OCI-LY7 (cell line): ENCODE measurements around the gene IP6K3. TPM values are rescaled to one million over a fixed set of nuclear protein-coding genes. Genes with fewer than 3 reads are reported as not detected.

Source experiments
- BruUV-seq: library from RNA; stranded (reverse); fragments of 400-500 nt; replicated peaks from 2 replicates; lab custom pipeline; 2021; lab: Mats Ljungman, UMichigan
- CTCF ChIA-PET: fragments of 300-600 bp; sonication (Branson Sonifier 250); formaldehyde crosslinking; loops from one replicate; lab custom pipeline; 2022; ENCODE audit warnings: antibody characterized with exemption; ENCODE audit not compliant: unreplicated experiment; lab: Charles Lee
- POLR2A ChIA-PET: fragments of 300-600 bp; sonication (Branson Sonifier 250); formaldehyde crosslinking; loops from one replicate; lab custom pipeline; 2022; ENCODE audit warnings: antibody characterized with exemption; lab: Charles Lee
- DNase-seq: peaks from one replicate; pipeline ENCODE4 v3.0.0-alpha.2; 2015; ENCODE audit warnings: low spot score
- H2AFZ ChIP-seq: fragments of 200-600 bp; sonication (generic), shearing (Covaris generic); 2 replicates; pipeline ENCODE4 v1.6.1; 2014; ENCODE audit warnings: mild to moderate bottlenecking, antibody characterized with exemption, low read length, moderate library complexity
- H3K27ac ChIP-seq: fragments of 200-600 bp; sonication (generic); 2 replicates; pipeline ENCODE4 v1.5.1; 2014; ENCODE audit warnings: mixed run types, low read depth, mild to moderate bottlenecking, moderate library complexity, low read length, inconsistent platforms; ENCODE audit not compliant: poor library complexity, severe bottlenecking
- H3K36me3 ChIP-seq: fragments of 200-600 bp; sonication (generic); 2 replicates; pipeline ENCODE4 v1.6.1; 2014; ENCODE audit warnings: mild to moderate bottlenecking, antibody characterized with exemption, low read length, moderate library complexity, mixed read lengths; ENCODE audit not compliant: insufficient read depth
- H3K4me1 ChIP-seq: fragments of 200-600 bp; sonication (generic); 2 replicates; pipeline ENCODE4 v1.5.1; 2014; ENCODE audit warnings: mild to moderate bottlenecking, low read length; ENCODE audit not compliant: insufficient read depth, poor library complexity, severe bottlenecking
- H3K4me2 ChIP-seq: fragments of 200-600 bp; sonication (generic); 2 replicates; pipeline ENCODE4 v1.6.1; 2014; ENCODE audit warnings: mild to moderate bottlenecking, low read length
- H3K4me3 ChIP-seq: fragments of 200-600 bp; sonication (generic); 2 replicates; pipeline ENCODE4 v1.5.1; 2014; ENCODE audit warnings: mild to moderate bottlenecking, low read depth, low read length; ENCODE audit not compliant: poor library complexity, severe bottlenecking
- H3K79me2 ChIP-seq: fragments of 200-600 bp; sonication (generic); 2 replicates; pipeline ENCODE4 v1.6.1; 2016; ENCODE audit warnings: low read depth, mild to moderate bottlenecking, low read length, moderate library complexity, mixed read lengths; ENCODE audit not compliant: insufficient read depth
- H3K9me2 ChIP-seq: fragments of 200-600 bp; sonication (generic); 2 replicates; pipeline ENCODE4 v1.6.1; 2016; ENCODE audit warnings: mild to moderate bottlenecking, low read length, mixed read lengths; ENCODE audit not compliant: insufficient read depth
- H3K9me3 ChIP-seq: fragments of 200-600 bp; sonication (generic); 2 replicates; pipeline ENCODE4 v1.6.1; 2014; ENCODE audit warnings: mild to moderate bottlenecking, mixed run types, low read length, mixed read lengths
- H4K20me1 ChIP-seq: fragments of 200-600 bp; sonication (generic); 2 replicates; pipeline ENCODE4 v1.6.1; 2014; ENCODE audit warnings: mild to moderate bottlenecking, antibody characterized with exemption, low read length, moderate library complexity, mixed read lengths; ENCODE audit not compliant: insufficient read depth
- EZH2phosphoT487 ChIP-seq: fragments of 200-600 bp; sonication (generic); IDR thresholded peaks from 2 replicates; pipeline ENCODE4 v1.6.1; 2018; ENCODE audit warnings: low read depth, borderline replicate concordance, mild to moderate bottlenecking, mixed run types, antibody characterized with exemption, low read length, moderate library complexity, mixed read lengths
- intact Hi-C: fragments of 100-400 bp; cut with micrococcal nuclease; formaldehyde crosslinking; loops from one replicate; pipeline ENCODE4 v1.10.0; 2022; ENCODE audit not compliant: unreplicated experiment
- total RNA-seq, 2 experiments: library from RNA; depleted of rRNA in 1 of 2; stranded (reverse); fragments of >200 nt in 1 of 2; shearing (Covaris generic) in 1 of 2; gene quantifications; 2 replicates each; pipeline ENCODE4 v1.2.3, GENCODE V29; 2014 to 2022
- TF ChIP-seq, protein P1 (sequence below): fragments of 200-600 bp; sonication (generic); conservative IDR thresholded peaks from 2 replicates; pipeline ENCODE4 v1.5.1; 2014; ENCODE audit warnings: mild to moderate bottlenecking, antibody characterized with exemption, low read length, moderate library complexity, mixed read lengths

IP6K3 gene
- total RNA-seq, 2 experiments from 2014 or later: not detected

- no peak for DNase-seq
- ChIA-PET CTCF (interaction anchor here (0.8 kb wide), 1 partner anchor 16 kb away, joined by 3 read pairs; no protein-coding TSS in a partner anchor), POLR2A (no interaction called here)
- Histone ChIP-seq H3K4me1 (no peaks in the 10 kb centered on the region), H3K9me3 (no peaks in the 10 kb centered on the region), H3K4me2 (no peak overlapping the region), H2AFZ (no peak overlapping the region), H3K4me3 (no peak overlapping the region), H3K27ac (no peak overlapping the region), H4K20me1 (no peaks in the 10 kb centered on the region), H3K36me3 (no peaks in the 10 kb centered on the region), H3K79me2 (no peaks in the 10 kb centered on the region), H3K9me2 (no peaks in the 10 kb centered on the region)
- intact Hi-C loops: loop anchor here (5.0 kb wide), 2 partner anchors 48 to 173 kb away; partner anchors contain the start of gene UQCC2
- no TSS peak for BruUV-seq
- TF ChIP-seq, protein P1, sequence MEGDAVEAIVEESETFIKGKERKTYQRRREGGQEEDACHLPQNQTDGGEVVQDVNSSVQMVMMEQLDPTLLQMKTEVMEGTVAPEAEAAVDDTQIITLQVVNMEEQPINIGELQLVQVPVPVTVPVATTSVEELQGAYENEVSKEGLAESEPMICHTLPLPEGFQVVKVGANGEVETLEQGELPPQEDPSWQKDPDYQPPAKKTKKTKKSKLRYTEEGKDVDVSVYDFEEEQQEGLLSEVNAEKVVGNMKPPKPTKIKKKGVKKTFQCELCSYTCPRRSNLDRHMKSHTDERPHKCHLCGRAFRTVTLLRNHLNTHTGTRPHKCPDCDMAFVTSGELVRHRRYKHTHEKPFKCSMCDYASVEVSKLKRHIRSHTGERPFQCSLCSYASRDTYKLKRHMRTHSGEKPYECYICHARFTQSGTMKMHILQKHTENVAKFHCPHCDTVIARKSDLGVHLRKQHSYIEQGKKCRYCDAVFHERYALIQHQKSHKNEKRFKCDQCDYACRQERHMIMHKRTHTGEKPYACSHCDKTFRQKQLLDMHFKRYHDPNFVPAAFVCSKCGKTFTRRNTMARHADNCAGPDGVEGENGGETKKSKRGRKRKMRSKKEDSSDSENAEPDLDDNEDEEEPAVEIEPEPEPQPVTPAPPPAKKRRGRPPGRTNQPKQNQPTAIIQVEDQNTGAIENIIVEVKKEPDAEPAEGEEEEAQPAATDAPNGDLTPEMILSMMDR: no peak
- TF ChIP-seq EZH2phosphoT487: no peak
Observed at GRCh38 chr6:33759887-33760629, 13.4 kb upstream of the IP6K3 start.

GRCh38 chr6:33758815-33759216 lies 12.1 kb upstream of the IP6K3 start:
- no peaks in the 10 kb centered on the region for H3K9me3 ChIP-seq
- H3K4me1 ChIP-seq: no peaks in the 10 kb centered on the region
- H3K4me3 ChIP-seq: no peak overlapping the region
- intact Hi-C loops: no loop called here
- H4K20me1 ChIP-seq: no peaks in the 10 kb centered on the region
- TF ChIP-seq, protein P1: no peak
- TF ChIP-seq EZH2phosphoT487: no peak
- no peak for DNase-seq
- no TSS peak for BruUV-seq
- H3K79me2 ChIP-seq: no peaks in the 10 kb centered on the region
- ChIA-PET CTCF (no interaction called here), POLR2A (no interaction called here)
- no peak overlapping the region for H2AFZ ChIP-seq
- no peaks in the 10 kb centered on the region for H3K36me3 ChIP-seq
- no peak overlapping the region for H3K4me2 ChIP-seq
- H3K27ac ChIP-seq: no peak overlapping the region
- no peaks in the 10 kb centered on the region for H3K9me2 ChIP-seq

GRCh38 chr6:33757906-33758305 lies 11.2 kb upstream of the IP6K3 start:
- Histone ChIP-seq H3K9me2 (no peaks in the 10 kb centered on the region), H3K36me3 (no peaks in the 10 kb centered on the region), H3K4me2 (no peak overlapping the region), H4K20me1 (no peaks in the 10 kb centered on the region), H3K79me2 (no peaks in the 10 kb centered on the region), H2AFZ (no peak overlapping the region), H3K4me3 (no peak overlapping the region), H3K4me1 (no peaks in the 10 kb centered on the region), H3K9me3 (no peaks in the 10 kb centered on the region), H3K27ac (no peak overlapping the region)
- no peak for TF ChIP-seq EZH2phosphoT487
- TF ChIP-seq, protein P1: no peak
- POLR2A ChIA-PET: interaction anchor here (1.4 kb wide), 1 partner anchor 47 kb away, joined by 3 read pairs; the partner anchor contains the start of gene UQCC2
- intact Hi-C loops: no loop called here
- CTCF ChIA-PET: interaction anchor here (1.1 kb wide), 1 partner anchor 47 kb away, joined by 6 read pairs; the partner anchor contains the start of gene UQCC2
- BruUV-seq: no TSS peak
- no peak for DNase-seq
